GM10266 (cell line): ENCODE results near the gene SIAE.
A peak's percentile ranks its signal among the peaks of the same experiment; 100 is the strongest.

ENCODE experiments used
- DNase-seq: peaks from one replicate; pipeline ENCODE4 v3.0.0; 2012; ENCODE audit errors: extremely low spot score
- CTCF ChIP-seq: IDR thresholded peaks from 2 replicates; pipeline ENCODE4 v1.5.1; 2012; ENCODE audit warnings: mild to moderate bottlenecking, low read depth; ENCODE audit not compliant: control insufficient read depth, insufficient read depth; ENCODE audit errors: missing control alignments

SIAE gene

GRCh38 chr11:124673333-124674167 lies at the start of gene SIAE, which contains the start of gene SPA17:
TSS of gene SIAE (minus strand) at chr11:124673739. CDS start at chr11:124673708, 31 bp downstream.
TSS of gene SPA17 (plus strand) at chr11:124673904. CDS start at chr11:124675265, 1,361 bp downstream.
- DNase-seq = peak; percentile 89
- no peak for TF ChIP-seq CTCF

GRCh38 chr11:124722176-124722575 lies 48.6 kb upstream of the SIAE start:
- TF ChIP-seq CTCF = no peak
- DNase-seq = no peak

- DNase-seq = no peak
- TF ChIP-seq CTCF = no peak
Observed at GRCh38 chr11:124719534-124719933, 46.0 kb upstream of the SIAE start.

- DNase-seq = no peak
- no peak for TF ChIP-seq CTCF
Observed at GRCh38 chr11:124718801-124719200, 45.3 kb upstream of the SIAE start.

- no peak for DNase-seq
- TF ChIP-seq CTCF = no peak
Observed at GRCh38 chr11:124717786-124718651, 44.5 kb upstream of the SIAE start.

GRCh38 chr11:124717421-124717785 lies 43.9 kb upstream of the SIAE start:
- TF ChIP-seq CTCF = no peak
- no peak for DNase-seq

GRCh38 chr11:124716591-124716990 lies 43.1 kb upstream of the SIAE start:
- no peak for DNase-seq
- no peak for TF ChIP-seq CTCF
